ENCODE results near the gene SPN. TPM values are rescaled to one million over a fixed set of nuclear protein-coding genes. Genes with fewer than 3 reads are reported as not detected.

SPN gene
- total and polyA plus RNA-seq, 5 donors from 2014 or later: 103 to 149 (median 134) TPM

GRCh38 chr16:29710227-29711219 is 47.5 kb downstream of the SPN start:
- Histone ChIP-seq H3K27me3 (ENCODE audit: control insufficient read depth, insufficient read depth, low read length) (no peaks in the 10 kb centered on the region), H3K4me1 (ENCODE audit: control insufficient read depth, insufficient read depth, low read length, poor library complexity, severe bottlenecking) (peaks cover 11% of the 10 kb centered on the region), H3K9me3 (ENCODE audit: control insufficient read depth in 2 of 2, low read length in 2 of 2) (no peaks in the 10 kb centered on the region), H3K36me3 (ENCODE audit: control insufficient read depth, insufficient read depth, low read length) (no peaks in the 10 kb centered on the region), H3K4me3 (ENCODE audit: low read depth, low read length) (peak overlapping the region; percentile 22), H3K27ac (ENCODE audit: insufficient read depth, low read length, poor library complexity, severe bottlenecking) (no peak overlapping the region)
- Mint-ChIP-seq H3K9me3 (no peaks in the 10 kb centered on the region), H3K4me3 (peak overlapping the region in 3 of 4 donors; percentile 2 to 29 (median 2)), H3K36me3 (no peaks in the 10 kb centered on the region), H3K27ac (peak overlapping the region; percentile 34 to 96 (median 77)), H3K27me3 (peaks cover 14% of the 10 kb centered on the region), H3K4me1 (peaks cover 7 to 15% (median 10%) of the 10 kb centered on the region in 4 donors)
- ATAC-seq (ENCODE audit: low read depth in 2 of 2) (peak; percentile 96), DNase-seq (peak; percentile 18 to 81 (median 73))

DNA sequence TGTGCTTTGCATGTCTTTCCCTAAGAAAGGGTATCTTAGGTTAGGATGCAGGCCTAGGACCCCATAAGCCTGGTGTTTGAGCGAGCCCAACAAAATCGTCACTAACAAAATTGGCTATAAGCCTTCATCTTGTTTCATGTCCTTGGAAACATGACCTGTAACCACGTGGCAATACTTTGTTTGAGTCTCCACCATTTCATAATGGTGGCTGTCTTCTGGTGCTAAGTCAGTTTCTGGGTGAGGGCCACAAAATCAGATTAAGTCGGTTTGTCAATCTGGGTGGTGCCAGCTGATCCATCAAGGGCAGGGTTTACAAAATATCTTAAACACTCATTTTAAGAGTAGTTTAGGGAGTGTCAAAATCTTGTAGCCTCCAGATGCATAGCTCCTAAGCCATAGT is 49.8 kb downstream of the SPN start:
- H3K4me3 Mint-ChIP-seq: no peak overlapping the region
- no peaks in the 10 kb centered on the region for H3K27me3 ChIP-seq (ENCODE audit: control insufficient read depth, insufficient read depth, low read length)
- no peak overlapping the region for H3K4me3 ChIP-seq (ENCODE audit: low read depth, low read length)
- H3K4me1 ChIP-seq (ENCODE audit: control insufficient read depth, insufficient read depth, low read length, poor library complexity, severe bottlenecking): peaks cover 11% of the 10 kb centered on the region
- no peak overlapping the region for H3K27ac Mint-ChIP-seq
- peaks cover 14% of the 10 kb centered on the region for H3K27me3 Mint-ChIP-seq
- ATAC-seq (ENCODE audit: low read depth in 2 of 2) (no peak), DNase-seq (no peak)
- no peak overlapping the region for H3K27ac ChIP-seq (ENCODE audit: insufficient read depth, low read length, poor library complexity, severe bottlenecking)
- no peaks in the 10 kb centered on the region for H3K36me3 Mint-ChIP-seq
- no peaks in the 10 kb centered on the region for H3K9me3 Mint-ChIP-seq
- H3K9me3 ChIP-seq (ENCODE audit: control insufficient read depth in 2 of 2, low read length in 2 of 2): no peaks in the 10 kb centered on the region
- no peaks in the 10 kb centered on the region for H3K36me3 ChIP-seq (ENCODE audit: control insufficient read depth, insufficient read depth, low read length)
- H3K4me1 Mint-ChIP-seq: peaks cover 7 to 15% (median 10%) of the 10 kb centered on the region in 4 donors

GRCh38 chr16:29714396-29714795 is 51.3 kb downstream of the SPN start:
- no peaks in the 10 kb centered on the region for H3K36me3 ChIP-seq (ENCODE audit: control insufficient read depth, insufficient read depth, low read length)
- Mint-ChIP-seq H3K27me3 (peaks cover 9% of the 10 kb centered on the region), H3K4me1 (peaks cover 8 to 11% (median 10%) of the 10 kb centered on the region in 4 donors)

GRCh38 chr16:29714972-29715371 is 51.9 kb downstream of the SPN start:
- no peaks in the 10 kb centered on the region for H3K36me3 Mint-ChIP-seq
- no peaks in the 10 kb centered on the region for H3K9me3 ChIP-seq (ENCODE audit: control insufficient read depth in 2 of 2, low read length in 2 of 2)
- no peak for ATAC-seq (ENCODE audit: low read depth in 2 of 2)
- DNase-seq: no peak
- H3K4me3 ChIP-seq (ENCODE audit: low read depth, low read length): no peak overlapping the region
- H3K27me3 ChIP-seq (ENCODE audit: control insufficient read depth, insufficient read depth, low read length): no peaks in the 10 kb centered on the region
- H3K36me3 ChIP-seq (ENCODE audit: control insufficient read depth, insufficient read depth, low read length): no peaks in the 10 kb centered on the region
- peak overlapping the region in 1 of 3 donors; percentile 17 for H3K27ac Mint-ChIP-seq
- H3K4me3 Mint-ChIP-seq: no peak overlapping the region
- H3K4me1 Mint-ChIP-seq: peaks cover 7 to 10% (median 8%) of the 10 kb centered on the region in 4 donors
- peaks cover 9% of the 10 kb centered on the region for H3K27me3 Mint-ChIP-seq
- H3K27ac ChIP-seq (ENCODE audit: insufficient read depth, low read length, poor library complexity, severe bottlenecking): no peak overlapping the region
- peaks cover 9% of the 10 kb centered on the region for H3K4me1 ChIP-seq (ENCODE audit: control insufficient read depth, insufficient read depth, low read length, poor library complexity, severe bottlenecking)
- no peaks in the 10 kb centered on the region for H3K9me3 Mint-ChIP-seq

More at GRCh38 chr16:29714396-29714795, 51.3 kb downstream of the SPN start:
- H3K9me3 ChIP-seq (ENCODE audit: control insufficient read depth in 2 of 2, low read length in 2 of 2): no peaks in the 10 kb centered on the region
- H3K27me3 ChIP-seq (ENCODE audit: control insufficient read depth, insufficient read depth, low read length): no peaks in the 10 kb centered on the region
- H3K27ac ChIP-seq (ENCODE audit: insufficient read depth, low read length, poor library complexity, severe bottlenecking): no peak overlapping the region
- Mint-ChIP-seq H3K27ac (no peak overlapping the region), H3K36me3 (no peaks in the 10 kb centered on the region), H3K9me3 (no peaks in the 10 kb centered on the region), H3K4me3 (no peak overlapping the region)
- peaks cover 11% of the 10 kb centered on the region for H3K4me1 ChIP-seq (ENCODE audit: control insufficient read depth, insufficient read depth, low read length, poor library complexity, severe bottlenecking)
- DNase-seq: no peak
- H3K4me3 ChIP-seq (ENCODE audit: low read depth, low read length): no peak overlapping the region
- ATAC-seq (ENCODE audit: low read depth in 2 of 2): no peak

DNA sequence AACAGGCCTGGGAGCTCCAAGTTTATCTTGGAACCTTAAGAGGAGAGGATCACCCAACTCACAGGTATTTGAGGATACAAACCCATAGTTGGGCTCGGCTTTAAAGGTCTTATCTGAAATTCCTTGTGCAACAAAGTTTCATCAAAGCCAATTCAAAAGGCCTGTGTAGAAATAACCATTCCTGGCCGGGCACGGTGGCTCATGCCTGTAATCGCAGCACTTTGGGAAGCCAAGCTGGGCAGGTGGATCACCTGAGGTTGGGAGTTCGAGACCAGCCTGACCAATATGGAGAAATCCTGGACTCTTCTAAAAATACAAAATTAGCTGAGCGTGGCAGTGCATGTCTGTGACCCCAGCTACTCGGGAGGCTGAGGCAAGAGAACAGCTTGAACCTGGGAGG is 54.1 kb downstream of the SPN start:
- Mint-ChIP-seq H3K4me3 (no peak overlapping the region), H3K36me3 (no peaks in the 10 kb centered on the region), H3K9me3 (no peaks in the 10 kb centered on the region), H3K27ac (no peak overlapping the region), H3K4me1 (peaks cover 0 to 10% (median 6%) of the 10 kb centered on the region in 4 donors), H3K27me3 (peaks cover 9% of the 10 kb centered on the region)
- no peaks in the 10 kb centered on the region for H3K9me3 ChIP-seq (ENCODE audit: control insufficient read depth in 2 of 2, low read length in 2 of 2)
- DNase-seq (no peak), ATAC-seq (ENCODE audit: low read depth in 2 of 2) (no peak)
- no peaks in the 10 kb centered on the region for H3K27me3 ChIP-seq (ENCODE audit: control insufficient read depth, insufficient read depth, low read length)
- H3K27ac ChIP-seq (ENCODE audit: insufficient read depth, low read length, poor library complexity, severe bottlenecking): no peak overlapping the region
- H3K4me1 ChIP-seq (ENCODE audit: control insufficient read depth, insufficient read depth, low read length, poor library complexity, severe bottlenecking): no peaks in the 10 kb centered on the region
- H3K36me3 ChIP-seq (ENCODE audit: control insufficient read depth, insufficient read depth, low read length): no peaks in the 10 kb centered on the region
- H3K4me3 ChIP-seq (ENCODE audit: low read depth, low read length): no peak overlapping the region

- Mint-ChIP-seq H3K27ac (peak overlapping the region in 1 of 3 donors; percentile 74), H3K4me1 (peaks cover under 1 to 11% (median 8%) of the 10 kb centered on the region in 4 donors), H3K4me3 (no peak overlapping the region), H3K9me3 (no peaks in the 10 kb centered on the region), H3K36me3 (no peaks in the 10 kb centered on the region), H3K27me3 (peaks cover 9% of the 10 kb centered on the region)
- no peaks in the 10 kb centered on the region for H3K36me3 ChIP-seq (ENCODE audit: control insufficient read depth, insufficient read depth, low read length)
- no peaks in the 10 kb centered on the region for H3K27me3 ChIP-seq (ENCODE audit: control insufficient read depth, insufficient read depth, low read length)
- ATAC-seq (ENCODE audit: low read depth in 2 of 2) (no peak), DNase-seq (no peak)
- no peak overlapping the region for H3K27ac ChIP-seq (ENCODE audit: insufficient read depth, low read length, poor library complexity, severe bottlenecking)
- H3K4me1 ChIP-seq (ENCODE audit: control insufficient read depth, insufficient read depth, low read length, poor library complexity, severe bottlenecking): no peaks in the 10 kb centered on the region
- no peak overlapping the region for H3K4me3 ChIP-seq (ENCODE audit: low read depth, low read length)
- H3K9me3 ChIP-seq (ENCODE audit: control insufficient read depth in 2 of 2, low read length in 2 of 2): no peaks in the 10 kb centered on the region
These were observed 56.0 kb downstream of the SPN start for GRCh38 chr16:29719063-29719462.
